SK-N-SH (cell line): Measurements from ENCODE around the gene SBK1. TPM values are rescaled to one million over a fixed set of nuclear protein-coding genes. Genes with fewer than 3 reads are reported as not detected.

Source experiments
- CTCF ChIA-PET: fragments of 300-600, 350-600 bp; formaldehyde crosslinking; extraction: SDS; loops from one replicate; lab custom pipeline; 2021; lab: Yijun Ruan, JAX
- POLR2A ChIA-PET: fragments of 350-600 bp; sonication (Branson Sonifier 250); formaldehyde crosslinking; extraction: SDS; loops from one replicate; lab custom pipeline; 2020; ENCODE audit warnings: antibody characterized with exemption, inconsistent platforms; lab: Yijun Ruan, JAX
- DNase-seq: peaks from one replicate; pipeline ENCODE4 v3.0.0; 2012
- H2AFZ ChIP-seq: fragments of 200-600 bp; sonication (generic); 2 replicates; pipeline ENCODE4 v1.8.1; 2016; ENCODE audit warnings: antibody characterized with exemption, mild to moderate bottlenecking, low read depth
- H3F3A ChIP-seq: fragments of 200-600 bp; sonication (generic); replicated peaks from 2 replicates; pipeline ENCODE3; 2016; ENCODE audit warnings: antibody characterized with exemption, mild to moderate bottlenecking; ENCODE audit not compliant: insufficient read depth
- H3K27ac ChIP-seq, 2 experiments: fragments of 200-500 bp in 1 of 2; fragments of 200-600 bp in 1 of 2; sonication (Bioruptor generic) in 1 of 2; sonication (generic), shearing (Covaris generic) in 1 of 2; 2 replicates each; pipeline versions ENCODE4 v1.5.1 to v1.6.1; 2014 to 2016; ENCODE audit warnings: low read depth in 2 of 2, inconsistent platforms in 1 of 2, low read length in 1 of 2, mild to moderate bottlenecking in 1 of 2, mixed read lengths in 1 of 2
- H3K27me3 ChIP-seq: fragments of 200-600 bp; sonication (generic), shearing (Covaris generic); 2 replicates; pipeline ENCODE4 v1.6.1; 2016; ENCODE audit warnings: mixed run types; ENCODE audit not compliant: insufficient read depth
- H3K36me3 ChIP-seq, 2 experiments: fragments of 200-500 bp in 1 of 2; fragments of 200-600 bp in 1 of 2; sonication (Bioruptor generic) in 1 of 2; sonication (generic) in 1 of 2; replicated peaks in 1 of 2; 2 replicates each; pipeline versions ENCODE3 to v1.5.1; 2014 to 2016; ENCODE audit warnings: low read length in 1 of 2, mild to moderate bottlenecking in 1 of 2; ENCODE audit not compliant: insufficient read depth in 2 of 2, control insufficient read depth in 1 of 2
- H3K4me1 ChIP-seq, 2 experiments: fragments of 200-500 bp in 1 of 2; fragments of 200-600 bp in 1 of 2; sonication (Bioruptor generic) in 1 of 2; sonication (generic), shearing (Covaris generic) in 1 of 2; 2 replicates each; pipeline versions ENCODE4 v1.5.1 to v1.6.1; 2014 to 2016; ENCODE audit warnings: low read depth in 1 of 2, low read length in 1 of 2, mixed run types in 1 of 2; ENCODE audit not compliant: insufficient read depth in 2 of 2, control insufficient read depth in 1 of 2
- H3K4me2 ChIP-seq: fragments of 200-600 bp; sonication (generic), shearing (Covaris generic); 2 replicates; pipeline ENCODE4 v1.6.1; 2017; ENCODE audit warnings: mixed run types
- H3K4me3 ChIP-seq, 2 experiments: fragments of 200-500 bp in 1 of 2; fragments of 200-600 bp in 1 of 2; sonication (Bioruptor generic) in 1 of 2; sonication (generic), shearing (Covaris generic) in 1 of 2; 2 replicates each; pipeline versions ENCODE4 v1.5.1 to v1.8.1; 2014 to 2016; ENCODE audit warnings: low read depth in 2 of 2, inconsistent platforms in 1 of 2, low read length in 1 of 2, mild to moderate bottlenecking in 1 of 2, mixed read lengths in 1 of 2, moderate library complexity in 1 of 2
- H3K79me2 ChIP-seq: fragments of 200-600 bp; sonication (generic); 2 replicates; pipeline ENCODE4 v1.8.1; 2017; ENCODE audit warnings: mild to moderate bottlenecking; ENCODE audit not compliant: insufficient read depth
- H3K9ac ChIP-seq: fragments of 200-600 bp; sonication (generic); 2 replicates; pipeline ENCODE4 v1.6.1; 2017; ENCODE audit warnings: mixed run types
- H3K9me2 ChIP-seq: fragments of 200-600 bp; sonication (generic); 2 replicates; pipeline ENCODE4 v1.6.1; 2017; ENCODE audit warnings: mixed run types
- H3K9me3 ChIP-seq: fragments of 200-600 bp; sonication (generic); 2 replicates; pipeline ENCODE4 v1.6.1; 2017; ENCODE audit warnings: mixed run types, mild to moderate bottlenecking, moderate library complexity
- H4K20me1 ChIP-seq: fragments of 200-600 bp; sonication (generic); 2 replicates; pipeline ENCODE4 v1.6.1; 2017; ENCODE audit warnings: mild to moderate bottlenecking, mixed run types; ENCODE audit not compliant: insufficient read depth
- CHD2 ChIP-seq: fragments of 150-350 bp; IDR thresholded peaks from 2 replicates; pipeline ENCODE4 v1.6.1; 2018; ENCODE audit warnings: low read length; ENCODE audit not compliant: partially characterized antibody
- ELF1 ChIP-seq: IDR thresholded peaks from 2 replicates; pipeline ENCODE4 v1.4.0; 2012
- EZH2phosphoT487 ChIP-seq: fragments of 200-600 bp; sonication (generic); IDR thresholded peaks from 2 replicates; pipeline ENCODE4 v1.6.1; 2017; ENCODE audit warnings: low read depth, mixed run types, mild to moderate bottlenecking, antibody characterized with exemption, moderate library complexity, borderline replicate concordance
- GATA2 ChIP-seq: sonication (generic); formaldehyde crosslinking; IDR thresholded peaks from 2 replicates; pipeline ENCODE4 v1.5.0; 2020; ENCODE audit warnings: mild to moderate bottlenecking, missing genetic modification reagents
- NFIC ChIP-seq: IDR thresholded peaks from 2 replicates; pipeline ENCODE4 v1.4.0; 2012; ENCODE audit warnings: borderline replicate concordance
- RAD21 ChIP-seq: IDR thresholded peaks from 2 replicates; pipeline ENCODE4 v1.6.1; 2012; ENCODE audit warnings: mild to moderate bottlenecking, low read length
- REST ChIP-seq: IDR thresholded peaks from 2 replicates; pipeline ENCODE4 v1.6.1; 2012; ENCODE audit warnings: mild to moderate bottlenecking, low read depth, low read length, moderate library complexity
- USF1 ChIP-seq: IDR thresholded peaks from 2 replicates; pipeline ENCODE4 v1.4.0; 2012; ENCODE audit warnings: low read depth, borderline replicate concordance
- WGBS: methylation state at CpG from one replicate; pipeline ENCODE4 v1.1.6; 2017; ENCODE audit warnings: low lambda C conversion rate; 5-methylcytosine and 5-hydroxymethylcytosine counted together
- polyA plus RNA-seq, 3 experiments: library from polyadenylated mRNA; depleted of rRNA; stranded (reverse); fragments of >200 nt; gene quantifications; 2 replicates each; pipeline ENCODE4 v1.2.3, GENCODE V29; 2012

The SBK1 gene
- polyA plus RNA-seq, 1 of the 3 experiments (the other 2 are of a cell fraction): 0.36 TPM

DNA sequence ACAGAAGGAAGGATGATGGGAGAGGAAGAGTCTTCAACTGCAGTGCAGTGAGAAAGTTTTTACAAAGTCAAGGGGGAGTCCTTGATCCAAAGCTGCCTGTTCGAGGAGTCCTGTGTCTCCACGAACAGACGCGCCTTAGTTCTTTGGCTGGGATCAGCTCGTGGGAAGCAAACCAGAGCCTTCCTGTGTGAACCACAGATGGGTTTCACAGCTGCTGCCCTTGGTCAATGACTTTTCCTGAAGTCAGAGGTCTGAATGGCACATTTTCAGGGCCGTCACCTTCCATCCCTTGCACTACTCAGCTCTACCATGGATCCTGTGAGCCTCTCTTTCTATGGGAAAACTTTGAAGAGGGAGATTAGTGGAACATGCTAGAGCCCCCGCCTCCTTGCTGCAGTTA is 4.2 kb upstream of the SBK1 start:
- ChIA-PET POLR2A (no interaction called here), CTCF (interaction anchor here (10.5 to 15.4 kb wide), 2 partner anchors 10 to 26 kb away, joined by 82 to 302 read pairs; no protein-coding TSS in a partner anchor)
- H3F3A ChIP-seq: peaks cover 4% of the 10 kb centered on the region
- H4K20me1 ChIP-seq: no peaks in the 10 kb centered on the region
- H3K4me1 ChIP-seq: peaks cover 3 to 12% of the 10 kb centered on the region in 2 experiments; a peak in 1 of 4 replicates
- no peaks in the 10 kb centered on the region for H3K36me3 ChIP-seq
- H3K79me2 ChIP-seq: no peaks in the 10 kb centered on the region
- no peak overlapping the region for H3K4me2 ChIP-seq
- H3K27me3 ChIP-seq: 0 out of 2 replicates have a peak, but pooled peaks cover 5% of the 10 kb centered on the region
- no peak overlapping the region for H3K4me3 ChIP-seq
- no peak overlapping the region for H2AFZ ChIP-seq
- TF ChIP-seq ELF1: no peak
- H3K9ac ChIP-seq: no peak overlapping the region
- no peaks in the 10 kb centered on the region for H3K9me2 ChIP-seq
- DNase-seq: no peak
- H3K27ac ChIP-seq: no peak overlapping the region
- 91% methylated on average over 7 of the region's 7 CpGs for WGBS
- no peaks in the 10 kb centered on the region for H3K9me3 ChIP-seq

GRCh38 chr16:28289048-28289447 is 3.3 kb upstream of the SBK1 start:
- POLR2A ChIA-PET: no interaction called here
- peaks cover 4% of the 10 kb centered on the region for H3F3A ChIP-seq
- TF ChIP-seq NFIC (no peak), USF1 (no peak), REST (no peak), GATA2 (no peak), EZH2phosphoT487 (no peak), CHD2 (no peak), RAD21 (no peak)
- no peak overlapping the region for H3K9ac ChIP-seq
- H3K79me2 ChIP-seq: no peaks in the 10 kb centered on the region
- no peak overlapping the region for H3K27ac ChIP-seq
- no peaks in the 10 kb centered on the region for H3K36me3 ChIP-seq
- 0 out of 2 replicates have a peak, but pooled peaks cover 10% of the 10 kb centered on the region for H3K27me3 ChIP-seq
- H3K4me2 ChIP-seq: no peak overlapping the region
- DNase-seq: no peak
- WGBS: 75% methylated on average over 3 of the region's 3 CpGs
- peaks cover 3 to 8% of the 10 kb centered on the region in 2 experiments; a peak in 1 of 4 replicates for H3K4me1 ChIP-seq
- no peaks in the 10 kb centered on the region for H4K20me1 ChIP-seq
- H2AFZ ChIP-seq: no peak overlapping the region
- no peaks in the 10 kb centered on the region for H3K9me2 ChIP-seq
- H3K9me3 ChIP-seq: no peaks in the 10 kb centered on the region
- CTCF ChIA-PET: interaction anchor here (0.6 to 15.4 kb wide), 3 partner anchors 11 to 38 kb away, joined by 3 to 302 read pairs (median 82); no protein-coding TSS in a partner anchor
- no peak overlapping the region for H3K4me3 ChIP-seq
